Measurements from ENCODE around the gene CDH4.

The CDH4 gene

DNA sequence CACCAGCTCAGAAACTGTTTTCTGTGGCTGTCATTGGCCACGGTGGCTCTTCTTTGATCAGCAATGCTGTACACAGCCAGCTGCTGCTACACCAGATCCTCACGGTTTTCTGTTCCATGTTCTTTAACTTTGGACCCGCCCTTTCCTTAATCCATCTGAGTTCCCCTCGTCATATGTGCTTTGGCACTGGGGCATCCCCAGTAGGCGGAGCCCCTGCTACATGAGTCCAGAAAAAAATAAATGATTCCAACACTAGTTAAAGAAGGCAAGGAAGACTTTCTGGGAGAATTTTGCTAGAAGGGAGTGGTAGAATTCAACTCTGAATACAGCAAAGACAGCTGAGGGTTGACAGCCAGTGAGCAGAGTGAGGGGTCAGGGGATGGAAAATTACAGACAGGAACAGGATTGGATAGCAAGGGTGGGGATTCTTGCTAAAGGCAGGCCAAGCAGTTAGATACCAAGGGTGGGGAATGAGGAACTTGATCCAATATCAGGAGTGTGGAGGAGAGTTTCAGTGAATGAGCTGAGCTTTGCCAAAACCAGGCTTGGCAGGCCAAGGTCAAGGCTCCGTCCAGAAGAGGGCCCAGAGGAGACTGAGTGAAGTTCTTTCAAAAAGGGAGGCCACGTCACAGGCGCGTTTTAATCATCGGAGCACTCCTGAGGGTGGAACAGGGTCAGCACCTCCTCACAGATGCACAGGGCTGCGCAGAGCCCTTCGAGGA, 391.8 kb downstream of the CDH4 start:
- DNase-seq: no peak

DNA sequence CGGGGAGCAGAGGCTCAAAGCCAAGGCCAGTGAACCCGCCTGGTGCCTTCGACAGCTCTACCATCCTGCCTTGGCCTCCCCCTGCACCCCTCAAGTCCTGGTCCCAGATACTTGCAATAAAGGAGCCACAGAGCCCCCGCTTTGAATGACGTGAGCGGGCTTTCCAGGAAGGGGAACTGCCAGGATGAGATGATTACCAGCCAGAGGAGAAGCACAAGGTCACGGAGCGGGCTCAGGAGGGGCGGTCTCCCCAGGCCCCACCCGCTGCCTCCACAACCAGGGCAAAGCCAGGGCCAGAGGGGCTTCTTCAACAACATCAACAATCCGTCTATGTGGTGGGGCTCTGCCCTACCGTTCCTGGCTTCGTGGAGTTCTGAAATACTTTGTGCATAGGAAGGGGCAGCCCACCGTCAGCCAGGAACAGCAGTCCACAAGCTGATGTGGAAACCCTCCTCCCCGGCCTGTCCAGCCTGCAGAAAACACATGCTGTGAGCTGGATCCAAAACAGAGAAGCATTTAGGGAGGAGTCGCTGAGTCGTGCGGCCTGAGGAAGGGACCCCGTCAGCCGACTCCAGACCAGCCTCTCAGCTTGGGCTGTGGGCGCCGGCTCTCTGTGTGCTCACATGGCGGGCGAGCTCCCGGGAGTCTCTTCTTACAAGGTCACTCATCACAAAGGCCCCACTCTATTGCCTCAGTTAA, 392.5 kb downstream of the CDH4 start:
- DNase-seq: no peak

- no peak for DNase-seq
These were observed 393.7 kb downstream of the CDH4 start for GRCh38 chr20:61645732-61646131.

GRCh38 chr20:61646453-61646852, 394.4 kb downstream of the CDH4 start:
- no peak for DNase-seq

- DNase-seq: no peak
These were observed 394.9 kb downstream of the CDH4 start for GRCh38 chr20:61646986-61647385.

- DNase-seq: no peak
These were observed 395.6 kb downstream of the CDH4 start for GRCh38 chr20:61647702-61648101.

DNA sequence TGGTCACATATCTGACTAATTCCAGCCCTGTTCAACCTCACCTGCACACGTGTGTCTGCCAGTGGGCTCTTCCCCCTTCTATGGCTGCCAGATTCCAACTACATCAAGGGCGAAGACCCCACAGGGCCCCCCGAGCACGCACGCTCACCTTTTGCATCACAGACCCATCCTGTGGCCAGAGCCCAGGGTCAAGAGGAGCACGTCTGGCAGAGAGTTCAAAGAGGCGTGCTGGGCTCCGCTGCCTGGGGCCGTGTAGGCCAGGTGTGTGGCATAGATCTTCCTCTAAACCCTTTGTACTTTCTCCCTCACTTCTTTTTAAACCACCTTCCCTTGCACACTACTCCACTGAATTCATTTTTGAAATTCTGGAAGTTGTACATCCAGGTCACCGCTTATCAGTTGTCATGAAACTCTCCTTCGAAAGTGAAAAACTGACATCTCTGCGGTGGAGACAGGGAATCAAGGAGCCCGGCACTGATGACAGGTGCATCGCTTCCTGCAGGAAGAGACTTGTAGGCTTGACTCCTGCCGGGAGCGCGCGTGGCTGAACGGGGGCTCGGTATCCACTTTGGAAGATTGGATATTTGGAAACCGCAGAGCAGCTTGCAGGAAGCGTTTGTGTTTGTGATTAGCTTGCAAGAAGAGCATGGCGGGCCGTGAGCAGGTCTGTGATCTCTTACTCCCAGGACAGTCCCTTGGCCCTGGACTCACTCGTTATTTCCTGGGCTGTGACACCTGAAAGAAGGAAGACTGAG, 397.2 kb downstream of the CDH4 start:
- DNase-seq: no peak

- no peak for DNase-seq
These were observed 397.8 kb downstream of the CDH4 start for GRCh38 chr20:61649860-61650162.

GRCh38 chr20:61650912-61651733, 399.1 kb downstream of the CDH4 start:
- no peak for DNase-seq

DNA sequence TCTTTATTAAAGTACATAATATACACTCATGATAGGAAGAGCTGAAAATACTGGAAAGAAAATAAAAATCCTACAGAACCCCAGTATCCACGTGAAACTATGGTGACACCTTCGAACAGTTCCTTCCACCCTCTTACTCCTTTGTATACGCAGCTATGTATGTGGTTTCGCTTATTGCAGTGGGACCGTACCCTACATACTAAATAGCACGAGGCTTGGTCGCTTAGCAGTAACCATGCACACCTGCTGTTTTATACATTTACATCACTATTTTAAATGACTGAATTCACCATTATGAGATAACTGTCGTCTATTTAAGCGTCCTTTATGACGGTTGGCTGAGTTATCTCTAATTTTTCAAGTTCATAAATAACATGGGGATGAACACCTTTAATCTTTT, 400.1 kb downstream of the CDH4 start:
- DNase-seq: no peak

DNA sequence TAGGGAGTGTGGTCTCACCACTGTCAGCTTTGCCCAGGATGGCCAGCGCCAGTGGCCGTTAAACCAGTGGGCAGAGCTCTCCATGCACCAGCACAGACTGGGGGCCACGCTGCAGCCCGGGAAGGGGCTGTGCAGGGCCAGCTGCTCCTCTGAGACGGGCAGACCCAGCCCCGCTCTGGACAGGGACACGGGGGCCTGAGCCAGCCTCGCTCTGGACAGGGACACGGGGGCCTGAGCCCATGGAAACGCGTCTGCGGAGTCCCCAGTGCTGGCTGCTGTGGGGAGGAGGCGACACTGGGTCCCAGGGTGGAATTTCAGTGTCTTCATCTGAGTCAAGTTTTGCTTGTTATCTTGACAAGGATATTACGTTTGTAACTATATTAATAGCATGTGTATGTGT, 402.7 kb downstream of the CDH4 start:
- DNase-seq: no peak

GRCh38 chr20:61655591-61655990, 403.5 kb downstream of the CDH4 start:
- DNase-seq: no peak

DNA sequence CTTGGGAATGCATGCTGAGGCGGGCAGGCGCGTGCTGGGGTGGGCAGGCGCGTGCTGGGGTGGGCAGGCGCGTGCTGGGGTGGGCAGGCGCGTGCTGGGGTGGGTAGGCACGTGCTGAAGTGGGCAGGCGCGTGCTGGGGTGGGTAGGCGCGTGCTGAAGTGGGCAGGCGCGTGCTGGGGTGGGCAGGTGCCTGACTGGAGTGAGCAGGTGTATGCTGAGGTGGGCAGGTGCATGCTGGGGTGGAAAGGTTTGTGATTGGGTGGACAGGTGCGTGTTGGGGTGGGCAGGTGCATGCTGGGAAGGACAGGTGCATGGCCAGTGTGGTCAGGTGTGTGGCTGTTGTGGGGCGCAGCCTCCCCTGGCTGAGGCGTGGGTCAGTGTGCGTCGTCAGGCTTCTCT, 404.1 kb downstream of the CDH4 start:
- DNase-seq: no peak

DNA sequence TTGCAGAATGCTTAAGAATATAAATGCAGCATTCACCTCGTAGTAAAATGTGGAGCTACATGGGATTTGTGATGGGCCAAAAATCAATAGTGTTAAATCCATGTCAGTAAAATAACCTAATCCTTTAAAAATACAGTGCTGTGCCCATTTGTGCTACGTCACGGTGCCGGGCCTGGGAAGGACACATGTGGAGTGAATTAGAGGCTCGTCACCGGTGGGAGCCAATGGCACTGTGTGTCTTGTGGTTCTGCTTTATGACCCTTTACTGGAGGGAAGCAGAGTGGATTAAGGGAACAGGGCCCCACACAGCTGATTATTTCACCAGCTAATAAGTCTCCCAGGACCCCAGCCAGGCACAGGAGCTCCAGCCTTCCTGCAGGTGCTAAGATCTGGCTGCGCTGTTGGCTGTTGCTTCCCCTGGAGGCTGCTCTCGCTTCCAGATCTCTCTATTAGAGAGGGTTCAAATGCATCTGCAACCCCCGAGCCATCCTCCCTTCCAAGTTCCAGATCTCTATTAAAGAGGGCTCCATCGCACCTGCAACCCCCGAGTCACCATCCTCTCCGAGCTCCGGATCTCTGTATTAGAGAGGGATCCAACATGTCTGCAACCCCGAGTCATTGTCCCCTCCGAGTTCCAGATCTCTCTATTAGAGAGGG, 405.8 kb downstream of the CDH4 start:
- no peak for DNase-seq

GRCh38 chr20:61658563-61658962, 406.5 kb downstream of the CDH4 start:
- no peak for DNase-seq

- DNase-seq: no peak
These were observed 407.4 kb downstream of the CDH4 start for GRCh38 chr20:61659246-61659993.

DNA sequence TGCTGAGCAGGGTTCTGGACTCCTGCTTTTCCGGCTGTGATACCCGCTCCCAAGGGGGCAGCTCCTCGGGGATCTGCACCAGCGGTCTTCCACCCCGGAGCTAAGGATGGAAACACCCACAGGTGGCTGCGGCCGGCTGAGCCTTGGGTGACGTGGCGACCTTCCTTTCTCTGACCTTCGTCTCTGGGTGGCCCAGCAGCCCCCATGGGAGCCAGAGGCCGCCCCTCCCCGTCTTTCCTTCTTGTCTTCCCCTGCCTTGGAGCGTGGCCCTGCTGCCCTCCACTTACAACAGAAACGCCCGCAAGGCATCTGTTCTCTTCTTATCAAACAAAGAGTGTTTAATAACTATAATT, 407.9 kb downstream of the CDH4 start:
- DNase-seq: no peak

DNA sequence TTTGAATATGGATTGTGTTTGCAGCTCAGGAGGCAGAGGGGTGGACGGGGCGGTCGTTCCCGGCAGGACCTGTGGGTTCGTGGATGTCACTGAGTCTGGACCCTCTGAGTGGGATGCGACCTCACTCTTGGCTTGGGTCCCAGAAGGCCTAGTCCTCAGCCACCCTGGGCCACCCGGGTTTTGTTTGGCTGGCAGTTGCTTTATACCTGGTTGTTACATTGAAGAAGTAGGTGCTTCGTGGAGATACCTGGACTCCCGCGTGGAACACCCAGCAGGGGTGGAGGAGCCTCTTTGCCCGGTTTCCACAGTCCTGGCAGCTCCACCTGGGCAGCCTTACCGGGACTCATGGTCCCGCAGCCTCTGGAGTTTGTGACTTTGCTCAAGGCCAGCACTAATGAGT, 408.5 kb downstream of the CDH4 start:
- no peak for DNase-seq

DNA sequence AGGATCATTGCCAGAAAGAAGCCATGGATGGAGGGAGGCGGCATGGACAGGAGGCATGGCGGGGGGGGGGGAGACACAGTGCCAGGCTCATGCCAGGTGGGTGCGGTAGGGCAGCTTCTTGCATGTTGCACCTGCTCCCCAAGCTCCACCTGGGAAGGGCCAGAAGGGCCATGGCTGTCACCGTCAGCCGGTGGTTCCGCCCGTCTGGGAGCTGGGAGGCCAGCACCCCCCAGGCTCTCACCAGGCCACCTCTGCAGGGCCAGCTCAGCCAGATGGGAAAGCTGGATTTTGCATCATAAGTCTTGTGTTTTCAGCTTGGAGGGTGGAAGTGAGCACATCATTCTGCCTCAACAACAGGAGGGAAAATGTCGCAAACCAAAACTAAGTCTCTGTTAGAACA, 409.0 kb downstream of the CDH4 start:
- DNase-seq: no peak

DNA sequence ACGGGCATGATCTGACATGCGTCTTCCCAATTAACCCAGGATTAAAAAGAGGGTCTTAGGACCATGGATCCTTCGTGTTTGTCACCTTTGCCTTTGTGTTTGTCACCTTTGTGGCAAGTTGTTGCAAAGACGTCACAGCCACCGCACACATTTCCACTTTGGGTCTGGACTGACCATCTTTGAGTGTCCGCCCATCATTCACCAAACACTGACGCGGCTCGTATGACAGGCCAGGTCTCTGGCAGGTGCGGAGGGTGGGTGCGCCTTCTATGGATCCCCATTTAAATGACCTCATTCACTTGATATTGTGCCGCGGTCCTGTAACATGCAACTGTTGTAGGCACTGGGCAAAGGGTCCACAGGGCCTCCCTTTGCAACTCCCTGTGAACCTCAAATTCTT, 409.5 kb downstream of the CDH4 start:
- no peak for DNase-seq

DNA sequence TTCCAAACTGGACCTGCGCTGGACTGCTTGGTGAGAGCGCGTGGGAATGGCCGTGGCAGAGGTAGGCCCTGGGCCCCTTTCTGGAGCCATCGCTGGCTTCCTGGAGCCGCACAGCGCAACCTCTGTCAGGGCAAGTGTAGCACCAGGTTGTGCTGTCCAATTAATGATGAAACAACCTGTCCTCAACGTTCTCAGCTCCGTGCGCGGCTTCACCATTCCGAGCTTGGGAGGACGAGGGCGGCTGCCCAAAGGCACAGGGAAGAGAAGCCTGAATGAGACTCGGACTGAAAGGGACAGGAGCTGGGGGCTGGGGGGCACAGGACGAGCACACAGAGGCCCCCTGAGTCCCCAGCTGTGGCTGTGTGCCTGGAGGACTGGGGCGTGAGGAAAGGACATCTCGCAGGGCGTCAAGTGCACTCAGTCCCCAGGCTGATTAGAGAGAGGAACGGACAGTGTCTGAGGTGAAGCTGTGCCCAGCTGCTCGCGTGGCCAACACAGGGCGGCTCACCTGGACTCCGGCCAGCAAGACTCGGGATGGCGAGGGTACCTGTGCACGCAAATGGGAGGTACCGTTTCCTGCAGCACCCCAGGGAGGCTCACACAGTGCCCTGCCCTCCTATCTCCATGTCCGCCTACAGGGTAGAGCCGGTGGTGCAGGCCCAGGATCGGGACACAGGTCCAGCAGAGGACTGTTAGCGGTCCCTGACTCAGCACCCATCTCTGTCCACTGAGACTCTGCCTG, 410.3 kb downstream of the CDH4 start:
- DNase-seq: no peak

All from T-helper 9 cell (primary cell).